ENCODE measurements around the gene FSIP2. TPM values are rescaled to one million over a fixed set of nuclear protein-coding genes. Genes with fewer than 3 reads are reported as not detected.
"Not testable (repeated sequence)": the region's sequence is repeated elsewhere in the genome, so short reads cannot be mapped to it uniquely, and the experiment has no call there.

FSIP2 gene
- polyA plus RNA-seq, 4 donors = 2.0 to 4.9 (median 2.9) TPM

DNA sequence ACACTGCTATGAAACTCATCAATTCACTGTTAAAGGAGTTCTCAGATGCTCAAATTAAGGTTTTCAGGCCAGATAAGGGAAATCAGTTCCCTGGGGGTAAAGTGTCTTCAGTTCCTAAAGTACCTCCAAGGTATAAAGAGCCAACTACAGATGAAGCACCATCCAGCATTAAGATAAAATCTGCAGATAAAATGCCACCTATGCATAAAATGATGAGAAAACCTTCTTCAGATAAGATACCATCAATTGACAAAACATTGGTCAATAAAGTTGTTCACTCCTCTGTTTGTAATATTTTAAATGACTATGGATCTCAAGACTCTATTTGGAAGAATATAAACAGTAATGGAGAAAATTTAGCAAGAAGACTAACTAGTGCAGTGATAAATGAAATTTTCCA is 68.2 kb downstream of the FSIP2 start:
- DNase-seq (ENCODE audit: low read depth in 4 of 4, low spot score in 3 of 4) = no peak

DNA sequence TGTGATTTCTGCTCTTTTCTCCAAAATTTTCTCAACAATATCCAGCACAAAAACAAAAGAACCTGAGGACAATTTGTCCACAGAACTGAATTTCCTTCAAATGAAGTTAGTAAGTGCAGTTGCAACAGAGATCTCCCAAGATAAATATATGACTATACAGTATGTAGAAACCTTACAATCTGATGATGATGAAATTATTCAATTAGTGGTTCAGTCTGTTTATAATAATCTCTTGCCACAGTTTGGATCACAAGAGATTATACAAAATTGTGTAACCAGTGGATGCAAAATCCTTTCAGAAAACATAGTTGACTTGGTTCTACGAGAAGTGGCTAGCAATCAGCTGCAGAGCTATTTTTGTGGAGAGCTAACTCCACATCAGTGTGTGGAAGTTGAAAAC is 68.7 kb downstream of the FSIP2 start:
- DNase-seq (ENCODE audit: low read depth in 4 of 4, low spot score in 3 of 4) = no peak

DNA sequence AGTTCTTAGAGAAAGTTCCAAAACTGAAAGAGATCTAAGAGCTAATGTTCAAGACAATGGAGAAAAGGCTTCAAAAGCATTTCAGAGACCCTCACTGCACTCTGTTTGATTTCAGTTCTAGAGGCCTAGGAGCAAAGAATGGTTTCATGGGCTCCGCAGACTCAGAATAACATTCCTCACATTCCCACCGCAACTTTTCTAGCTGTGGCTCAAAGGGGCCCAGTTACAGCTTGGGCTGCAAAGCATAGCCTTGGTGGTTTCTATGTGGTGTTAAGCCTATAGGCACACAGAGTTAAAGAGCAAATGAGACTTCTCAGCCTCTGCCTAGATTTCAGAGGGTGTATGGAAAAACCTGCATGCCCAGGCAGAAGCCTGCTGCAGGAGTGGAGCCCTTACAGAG is 73.0 kb downstream of the FSIP2 start:
- no peak for DNase-seq (ENCODE audit: low read depth in 4 of 4, low spot score in 3 of 4)

DNA sequence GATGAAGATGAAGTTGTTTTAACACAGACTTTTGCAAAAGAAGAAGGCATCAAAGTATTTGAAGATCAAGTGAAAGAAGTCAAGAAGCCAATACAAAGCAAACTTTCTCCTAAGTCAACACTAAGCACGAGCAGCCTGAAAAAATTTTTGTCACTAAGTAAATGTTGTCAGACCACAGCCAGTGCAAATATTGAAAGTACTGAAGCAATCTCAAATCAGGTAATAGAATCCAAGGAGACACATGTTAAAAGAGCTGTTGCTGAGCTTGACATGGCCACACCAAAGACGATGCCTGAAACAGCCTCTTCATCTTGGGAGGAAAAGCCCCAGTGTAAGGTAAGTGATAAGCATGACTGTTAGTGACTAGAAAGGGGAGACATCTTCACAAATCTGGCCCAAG is 75.1 kb downstream of the FSIP2 start:
- DNase-seq (ENCODE audit: low read depth in 4 of 4, low spot score in 3 of 4) = no peak

DNA sequence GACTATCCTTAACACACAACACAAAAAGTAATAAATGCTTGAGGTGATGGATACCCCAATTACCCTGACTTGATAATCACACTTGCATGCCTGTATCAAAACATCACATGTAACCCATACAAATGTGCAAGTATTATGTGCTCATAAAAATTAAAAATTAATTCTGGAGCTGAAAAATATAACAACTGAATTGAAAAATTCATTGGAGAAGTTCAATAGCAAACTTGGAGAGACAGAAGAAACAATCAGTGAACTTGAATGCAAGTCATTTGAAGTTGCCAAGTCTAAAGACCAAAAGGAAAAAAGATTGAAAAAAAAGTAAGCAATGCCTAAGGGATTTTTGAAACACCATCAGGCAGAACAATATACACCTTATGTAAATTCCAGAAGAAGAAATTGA is 79.4 kb downstream of the FSIP2 start:
- DNase-seq (ENCODE audit: low read depth in 4 of 4, low spot score in 3 of 4) = no peak

DNA sequence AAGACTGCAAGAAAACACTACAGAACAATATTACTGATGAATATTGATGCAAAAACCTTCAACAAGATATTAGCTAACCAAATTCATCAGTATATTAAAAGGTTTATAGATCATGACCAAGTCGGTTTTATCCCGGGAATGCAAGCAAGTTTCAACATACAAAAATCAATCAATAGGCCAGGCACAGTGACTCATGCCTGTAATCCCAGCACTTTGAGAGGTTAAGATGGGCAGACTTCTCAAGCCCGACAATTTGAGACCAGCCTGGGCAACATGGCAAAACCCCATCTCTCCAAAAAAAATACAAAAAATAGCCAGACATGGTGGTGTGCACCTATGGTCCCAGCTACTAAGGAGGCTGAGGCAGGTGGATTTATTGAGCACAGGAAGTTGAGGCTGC is 82.9 kb downstream of the FSIP2 start:
- DNase-seq (ENCODE audit: low read depth in 4 of 4, low spot score in 3 of 4) = no peak

DNA sequence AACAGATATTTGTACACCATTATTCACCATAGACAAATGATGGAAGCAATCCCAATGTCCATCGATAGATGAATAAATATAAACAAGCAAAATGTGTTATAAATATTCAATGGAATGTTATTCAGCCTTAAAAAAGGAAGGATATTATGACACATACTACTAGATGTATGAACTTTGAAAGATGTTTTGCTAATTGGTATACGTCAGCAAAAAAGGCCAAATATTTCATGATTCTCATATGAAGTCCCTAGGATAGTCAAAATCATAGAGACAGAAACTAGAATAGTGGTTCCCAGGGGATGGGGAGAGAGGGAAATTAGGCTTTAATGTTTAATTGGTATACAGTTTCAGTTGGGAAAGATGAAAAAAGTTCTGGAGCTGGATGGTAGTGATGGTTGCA is 85.2 kb downstream of the FSIP2 start:
- DNase-seq (ENCODE audit: low read depth in 4 of 4, low spot score in 3 of 4) = no peak

DNA sequence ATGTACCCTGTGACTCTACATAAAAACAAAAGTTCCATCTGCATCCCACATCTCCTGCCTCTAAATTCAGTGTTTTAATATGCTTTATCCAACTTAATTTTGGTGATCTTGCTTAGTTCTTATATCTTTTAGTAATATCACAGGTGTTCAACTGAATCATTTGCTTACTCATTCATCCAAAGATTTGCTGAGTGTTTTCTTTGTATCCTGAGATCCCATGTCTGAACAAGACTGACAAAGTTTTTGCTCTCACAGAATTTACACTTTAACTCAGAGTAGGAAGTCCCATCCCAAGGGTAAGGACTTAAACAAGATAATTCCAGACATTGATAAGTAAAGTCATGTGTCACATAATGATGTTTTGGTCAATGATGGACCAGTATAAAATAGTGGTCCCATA is 87.0 kb downstream of the FSIP2 start:
- no peak for DNase-seq (ENCODE audit: low read depth in 4 of 4, low spot score in 3 of 4)

DNA sequence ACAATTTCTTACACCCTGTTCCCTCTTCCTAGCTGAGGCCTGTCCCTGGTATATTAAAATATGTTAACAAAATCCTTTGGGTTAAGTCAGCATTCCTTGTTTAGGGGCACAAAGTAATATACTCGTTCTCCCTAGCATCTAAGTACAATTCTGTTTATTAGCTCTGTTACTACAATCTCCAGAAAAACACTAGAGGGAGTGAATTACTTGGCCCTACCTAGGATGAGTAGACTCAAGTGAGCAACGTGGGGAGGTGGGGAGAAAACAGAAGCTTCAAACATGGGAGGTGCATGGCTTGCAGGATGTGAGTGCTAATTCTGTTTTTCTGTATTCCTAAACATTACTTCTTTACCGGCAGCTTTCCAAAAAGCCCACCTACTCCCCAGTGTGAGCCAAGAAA is 89.7 kb downstream of the FSIP2 start:
- DNase-seq (ENCODE audit: low read depth in 4 of 4, low spot score in 3 of 4) = no peak

DNA sequence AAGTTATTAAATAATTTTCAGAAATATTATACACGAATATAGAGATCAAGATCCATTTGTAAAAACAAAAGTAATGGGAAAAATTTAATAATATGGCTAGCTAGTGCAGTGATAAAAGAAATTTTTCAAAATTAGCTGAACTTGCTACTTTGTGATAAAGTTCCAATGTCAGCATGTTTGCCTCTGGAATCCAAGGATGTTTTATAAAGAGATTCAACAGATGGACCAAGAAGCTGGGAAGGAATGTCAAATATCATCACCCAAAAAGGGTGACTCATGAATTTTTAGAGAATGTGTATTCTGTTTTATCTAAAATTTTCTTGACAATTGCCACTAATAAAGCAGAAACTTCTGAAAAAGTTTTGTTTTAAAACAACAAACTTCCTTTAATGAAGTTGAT is 95.3 kb downstream of the FSIP2 start:
- no peak for DNase-seq (ENCODE audit: low read depth in 4 of 4, low spot score in 3 of 4)

DNA sequence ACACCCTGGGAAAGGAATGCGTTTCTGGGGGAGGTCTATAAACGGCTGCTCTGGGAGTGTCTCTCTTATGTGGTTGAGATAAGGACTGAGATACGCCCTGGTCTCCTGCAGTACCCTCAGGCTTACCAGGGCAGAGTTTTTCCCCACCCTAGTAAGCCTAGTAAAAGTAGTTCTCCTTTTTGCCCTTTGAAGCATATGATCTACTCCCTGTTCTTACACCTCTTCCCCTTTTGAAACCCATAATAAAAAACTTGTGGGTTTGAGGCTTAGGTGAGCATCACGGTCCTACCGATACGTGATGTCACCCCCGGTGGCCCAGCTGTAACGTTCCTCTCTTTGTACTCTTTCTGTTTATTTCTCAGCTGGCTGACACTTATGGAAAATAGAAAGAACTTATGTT is 97.4 kb downstream of the FSIP2 start:
- no peak for DNase-seq (ENCODE audit: low read depth in 4 of 4, low spot score in 3 of 4)

DNA sequence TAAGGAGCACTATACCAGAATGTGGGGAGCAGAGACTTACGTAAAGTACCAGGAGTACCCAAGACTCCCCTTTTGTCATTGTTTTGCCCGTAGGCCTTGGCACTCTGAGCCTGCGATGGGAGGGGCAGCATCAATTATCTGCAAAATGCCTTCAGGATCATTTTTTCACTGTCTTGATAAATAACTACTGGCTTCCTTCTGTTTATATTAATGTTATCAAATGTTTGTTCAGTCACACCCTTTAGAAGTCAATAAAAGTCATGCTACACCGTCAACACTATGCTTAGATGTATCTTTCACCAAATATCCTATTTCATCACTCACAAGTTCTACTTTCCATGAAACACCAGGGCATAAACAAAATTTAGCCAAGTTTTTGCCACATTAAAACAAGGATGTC is 116.3 kb downstream of the FSIP2 start:
- no peak for DNase-seq (ENCODE audit: low read depth in 4 of 4, low spot score in 3 of 4)

DNA sequence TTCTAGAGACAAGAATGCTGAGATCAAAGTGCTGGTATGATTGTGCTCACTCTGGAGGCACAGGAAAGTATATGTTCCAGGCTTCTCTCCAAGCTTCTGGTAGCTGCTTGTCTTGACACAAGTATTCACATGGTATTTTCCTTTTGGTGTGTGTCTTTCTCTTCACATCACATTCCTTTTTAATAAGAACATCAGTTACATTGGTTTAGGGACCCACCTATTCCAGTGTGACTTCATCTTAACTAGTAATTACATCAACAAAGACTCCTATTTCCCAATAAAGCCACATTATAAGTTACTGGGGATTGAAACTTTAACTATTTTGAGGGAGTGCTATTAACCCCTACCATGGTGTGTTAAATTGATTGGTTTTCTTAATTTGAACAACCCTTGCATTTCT is 119.1 kb downstream of the FSIP2 start:
- no peak for DNase-seq (ENCODE audit: low read depth in 4 of 4, low spot score in 3 of 4)

DNA sequence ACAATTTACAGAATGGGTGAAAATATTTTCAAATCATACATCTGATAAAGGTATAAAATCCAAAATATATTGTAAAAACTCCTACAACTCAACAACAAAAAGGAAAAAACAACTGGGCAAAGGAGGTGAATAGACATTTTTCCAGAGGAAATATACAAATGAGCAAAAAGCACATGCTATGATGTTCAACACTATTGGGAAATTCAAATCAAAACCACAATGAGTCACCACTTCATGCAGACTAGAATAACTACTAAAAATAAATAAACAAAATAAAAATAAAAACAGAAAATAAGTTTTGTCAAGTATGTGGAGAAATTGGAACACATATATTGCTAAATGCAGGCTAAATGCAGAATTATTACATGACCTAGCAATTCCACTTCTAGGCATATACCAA is 120.9 kb downstream of the FSIP2 start:
- DNase-seq (ENCODE audit: low read depth in 4 of 4, low spot score in 3 of 4) = no peak

DNA sequence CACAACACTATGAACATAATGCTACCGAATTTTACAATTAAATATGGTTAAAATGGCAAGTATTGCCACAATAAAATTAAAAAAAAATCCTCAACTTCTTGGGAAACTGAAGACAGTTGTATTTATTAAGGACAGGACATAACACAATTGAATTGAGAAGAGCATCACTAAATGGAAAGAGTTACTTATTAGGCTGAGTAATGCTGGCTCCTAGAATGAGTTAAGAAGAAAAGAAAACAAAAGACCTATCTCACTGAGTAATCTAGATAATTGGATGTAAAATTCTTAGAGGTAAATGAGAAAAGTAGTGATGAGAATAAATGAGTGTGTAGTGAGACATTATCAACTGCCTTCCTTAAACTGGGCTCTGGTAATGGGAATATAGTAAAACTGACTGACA is 121.7 kb downstream of the FSIP2 start:
- no peak for DNase-seq (ENCODE audit: low read depth in 4 of 4, low spot score in 3 of 4)

DNA sequence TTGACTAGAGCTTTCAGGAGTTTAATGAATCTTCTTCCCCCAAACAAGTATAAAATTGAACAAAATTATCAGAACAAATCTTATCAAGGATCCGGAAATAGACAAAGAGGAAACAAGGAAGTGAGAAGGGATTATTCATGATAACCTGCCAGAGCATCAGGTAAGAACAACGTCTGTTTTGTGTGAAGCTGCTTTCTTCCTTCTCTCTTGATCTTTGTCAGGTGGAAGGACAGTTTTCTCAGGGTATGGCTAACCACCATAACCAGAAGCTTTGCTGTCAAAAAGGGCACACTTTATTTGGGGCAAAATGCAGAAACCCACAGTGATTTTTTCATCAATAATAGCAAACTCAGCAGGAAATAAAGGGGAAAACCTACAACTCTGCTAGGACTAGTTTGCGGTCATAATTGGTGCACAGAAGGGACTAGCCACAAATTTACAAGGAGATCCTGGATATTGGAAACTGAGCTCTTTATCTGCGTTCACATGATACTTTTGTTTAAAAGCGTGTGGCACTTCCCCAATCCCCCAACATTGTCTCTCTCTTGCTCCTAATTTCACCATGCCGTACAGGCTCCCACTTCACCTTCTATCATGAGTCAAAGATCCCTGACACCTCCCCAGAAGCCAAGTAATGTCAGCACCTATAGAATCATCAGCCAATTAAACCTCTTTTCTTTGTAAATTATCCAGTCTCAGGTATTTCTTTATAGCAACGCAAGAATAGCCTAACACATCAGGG is 124.2 kb downstream of the FSIP2 start:
- no peak for DNase-seq (ENCODE audit: low read depth in 4 of 4, low spot score in 3 of 4)

DNA sequence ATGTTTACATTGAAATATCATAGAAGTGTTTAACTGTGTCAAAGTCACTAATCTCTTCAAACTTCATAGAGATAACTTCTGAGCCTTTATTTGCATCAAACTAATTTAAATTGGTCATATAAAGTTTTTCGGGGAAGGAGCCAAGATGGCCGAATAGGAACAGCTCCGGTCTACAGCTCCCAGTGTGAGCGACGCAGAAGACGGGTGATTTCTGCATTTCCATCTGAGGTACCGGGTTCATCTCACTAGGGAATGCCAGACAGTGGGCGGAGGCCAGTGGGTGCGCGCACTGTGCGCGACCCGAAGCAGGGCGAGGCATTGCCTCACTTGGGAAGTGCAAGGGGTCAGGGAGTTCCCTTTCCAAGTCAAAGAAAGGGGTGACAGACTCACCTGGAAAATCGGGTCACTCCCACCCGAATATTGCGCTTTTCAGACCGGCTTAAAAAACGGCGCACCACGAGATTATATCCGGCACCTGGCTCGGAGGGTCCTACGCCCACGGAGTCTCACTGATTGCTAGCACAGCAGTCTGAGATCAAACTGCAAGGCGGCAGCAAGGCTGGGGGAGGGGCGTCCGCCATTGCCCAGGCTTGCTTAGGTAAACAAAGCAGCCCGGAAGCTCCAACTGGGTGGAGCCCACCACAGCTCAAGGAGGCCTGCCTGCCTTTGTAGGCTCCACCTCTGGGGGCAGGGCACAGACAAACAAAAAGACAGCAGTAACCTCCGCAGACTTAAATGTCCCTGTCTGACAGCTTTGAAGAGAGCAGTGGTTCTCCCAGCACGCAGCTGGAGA is 126.1 kb downstream of the FSIP2 start:
- DNase-seq (ENCODE audit: low read depth in 4 of 4, low spot score in 3 of 4) = not testable (repeated sequence)

DNA sequence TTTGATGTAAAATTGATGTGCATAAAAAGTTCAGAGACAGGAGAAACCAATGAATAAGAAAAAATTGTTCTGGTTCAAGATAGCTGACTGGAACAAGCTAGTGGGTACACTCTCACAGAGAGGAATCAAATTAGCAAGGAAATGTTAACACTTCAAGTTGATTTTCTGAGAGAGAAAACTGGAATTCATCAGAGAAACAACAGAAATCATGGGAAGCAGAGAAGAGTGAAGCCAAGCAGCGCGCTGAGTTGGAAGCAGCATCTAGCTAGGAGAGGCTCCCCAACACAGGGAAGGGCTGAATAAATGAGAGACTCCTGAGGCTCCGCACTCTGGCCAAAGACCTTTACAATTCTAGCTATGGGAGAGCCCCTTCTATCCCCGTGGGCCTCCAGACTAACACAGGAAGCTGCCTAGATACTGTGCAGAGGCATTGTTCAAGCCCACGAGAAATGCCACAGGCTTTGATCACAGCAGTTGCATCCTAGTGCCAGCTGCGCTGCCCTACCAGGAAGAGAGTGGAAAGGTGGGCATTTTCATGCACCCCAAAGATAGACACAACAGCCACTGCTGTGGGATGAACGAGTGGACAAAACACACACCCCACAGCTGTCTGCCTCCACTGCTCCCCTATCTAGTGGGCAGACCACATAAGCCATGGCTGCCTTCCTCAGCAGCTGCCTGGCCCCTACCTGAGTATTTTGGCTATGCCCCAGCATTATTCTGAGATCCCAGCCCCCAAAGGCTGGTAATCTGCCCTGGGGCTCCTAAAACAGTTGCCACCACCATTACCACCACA is 136.7 kb downstream of the FSIP2 start:
- no peak for DNase-seq (ENCODE audit: low read depth in 4 of 4, low spot score in 3 of 4)

DNA sequence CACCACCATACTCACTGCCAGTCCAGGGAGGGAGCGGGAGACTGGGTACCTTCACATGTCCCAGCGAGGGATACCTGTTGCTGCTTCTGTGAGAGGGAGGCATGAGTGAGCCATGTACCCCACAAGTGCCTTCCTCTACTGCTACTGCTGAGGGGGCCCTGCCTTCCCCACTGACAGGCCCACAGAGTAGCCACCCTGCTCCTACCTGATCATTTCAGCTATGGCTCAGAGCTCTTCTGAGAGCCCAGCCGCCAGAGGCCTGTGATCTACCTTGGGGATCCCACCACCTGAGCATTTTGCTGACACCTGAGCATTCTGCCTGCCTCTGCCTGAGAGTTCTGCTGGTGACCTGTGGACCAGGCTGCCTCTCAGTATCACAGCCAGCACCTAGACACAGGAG is 137.6 kb downstream of the FSIP2 start:
- DNase-seq (ENCODE audit: low read depth in 4 of 4, low spot score in 3 of 4) = no peak

DNA sequence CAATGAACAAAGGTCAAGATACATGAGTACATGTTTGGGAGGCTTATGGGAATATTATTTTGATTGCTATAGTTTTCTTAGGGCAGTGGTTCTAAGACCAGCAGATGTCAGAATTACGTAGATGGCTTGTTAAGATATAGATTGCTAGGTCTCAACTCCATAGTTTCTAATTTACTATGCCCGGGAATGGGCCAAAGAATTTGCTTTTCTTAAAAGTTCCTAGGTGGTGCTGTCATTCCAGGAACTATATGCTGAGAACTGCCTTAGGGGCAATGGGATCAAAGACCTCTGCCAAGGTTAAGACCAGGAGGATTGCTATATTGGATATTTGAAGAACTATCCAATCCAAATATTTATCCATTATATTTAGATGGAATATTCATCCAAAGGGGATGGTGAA is 141.8 kb downstream of the FSIP2 start:
- no peak for DNase-seq (ENCODE audit: low read depth in 4 of 4, low spot score in 3 of 4)

All from left renal pelvis (tissue), 4 donors.